B cell (primary cell): ENCODE results near the gene ARHGAP31.

ENCODE experiments used
- EZH2 ChIP-seq: IDR thresholded peaks from 2 replicates; pipeline ENCODE4 v1.6.1; 2012; ENCODE audit warnings: borderline replicate concordance, low read depth, mild to moderate bottlenecking, moderate library complexity, low read length; ENCODE audit not compliant: insufficient read depth, poor library complexity, severe bottlenecking
- TF ChIP-seq, protein P1 (sequence below): fragments of 200-600 bp; IDR thresholded peaks from one replicate; pipeline ENCODE4 v1.8.0; 2022; ENCODE audit warnings: antibody characterized with exemption, mild to moderate bottlenecking

DNA sequence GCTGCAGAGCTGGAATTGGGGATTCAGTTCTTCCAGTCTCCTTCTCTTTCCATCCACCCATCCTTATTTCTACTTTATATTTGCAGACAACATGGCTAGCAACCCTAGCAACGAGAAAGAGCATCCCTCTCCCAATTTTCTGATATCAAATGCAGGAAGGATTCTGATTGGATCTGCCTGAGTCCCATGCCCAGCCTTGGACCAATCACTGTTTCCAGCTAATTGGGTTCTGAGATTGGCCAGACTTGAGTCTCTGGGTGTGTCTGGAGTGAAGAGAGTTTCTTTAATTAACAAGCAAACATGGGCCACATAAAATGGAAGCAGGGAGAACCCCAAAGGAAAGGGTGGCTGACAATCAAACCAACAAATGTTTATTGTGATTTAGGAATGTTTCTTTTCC lies 108.6 kb downstream of the ARHGAP31 start:
- TF ChIP-seq, protein P1, sequence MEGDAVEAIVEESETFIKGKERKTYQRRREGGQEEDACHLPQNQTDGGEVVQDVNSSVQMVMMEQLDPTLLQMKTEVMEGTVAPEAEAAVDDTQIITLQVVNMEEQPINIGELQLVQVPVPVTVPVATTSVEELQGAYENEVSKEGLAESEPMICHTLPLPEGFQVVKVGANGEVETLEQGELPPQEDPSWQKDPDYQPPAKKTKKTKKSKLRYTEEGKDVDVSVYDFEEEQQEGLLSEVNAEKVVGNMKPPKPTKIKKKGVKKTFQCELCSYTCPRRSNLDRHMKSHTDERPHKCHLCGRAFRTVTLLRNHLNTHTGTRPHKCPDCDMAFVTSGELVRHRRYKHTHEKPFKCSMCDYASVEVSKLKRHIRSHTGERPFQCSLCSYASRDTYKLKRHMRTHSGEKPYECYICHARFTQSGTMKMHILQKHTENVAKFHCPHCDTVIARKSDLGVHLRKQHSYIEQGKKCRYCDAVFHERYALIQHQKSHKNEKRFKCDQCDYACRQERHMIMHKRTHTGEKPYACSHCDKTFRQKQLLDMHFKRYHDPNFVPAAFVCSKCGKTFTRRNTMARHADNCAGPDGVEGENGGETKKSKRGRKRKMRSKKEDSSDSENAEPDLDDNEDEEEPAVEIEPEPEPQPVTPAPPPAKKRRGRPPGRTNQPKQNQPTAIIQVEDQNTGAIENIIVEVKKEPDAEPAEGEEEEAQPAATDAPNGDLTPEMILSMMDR, result no peak
- TF ChIP-seq EZH2, result no peak
